Activated CD4-positive, CD25-positive, alpha-beta regulatory T cell treated with anti-CD3 and anti-CD28 coated beads, Interleukin-2, amount 50 U/mL, for 16 hours (primary cell): ENCODE measurements around the gene FRMD6.
A peak's percentile ranks its signal among the peaks of the same experiment; 100 is the strongest.
"Not testable (repeated sequence)": the region's sequence is repeated elsewhere in the genome, so short reads cannot be mapped to it uniquely, and the experiment has no call there.

ENCODE experiments used
- DNase-seq: peaks from one replicate; pipeline ENCODE4 v3.0.0-alpha.2; 2020; ENCODE audit warnings: low read depth, low spot score

FRMD6 gene

GRCh38 chr14:51628238-51628637 is 23.5 kb upstream of the FRMD6 start:
- DNase-seq = no peak

DNA sequence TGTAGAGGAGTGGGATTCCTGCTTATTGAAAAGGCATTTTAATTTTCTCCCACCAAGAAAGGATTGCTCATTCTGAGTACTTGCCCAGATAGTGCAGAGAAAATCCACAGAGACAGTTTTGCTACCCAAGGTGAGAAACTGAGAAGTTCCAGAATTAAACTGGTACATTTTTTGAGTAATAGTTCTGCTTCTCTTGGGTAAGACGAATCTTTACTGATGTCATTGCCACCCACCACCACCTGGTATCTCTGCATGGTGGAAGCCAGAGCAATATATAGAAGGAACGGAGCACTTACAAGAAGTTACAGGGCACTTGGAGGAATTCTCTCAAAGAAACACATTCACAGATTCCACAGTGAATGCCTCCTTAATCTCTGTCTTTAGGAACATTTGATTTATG is 20.7 kb upstream of the FRMD6 start:
- no peak for DNase-seq

DNA sequence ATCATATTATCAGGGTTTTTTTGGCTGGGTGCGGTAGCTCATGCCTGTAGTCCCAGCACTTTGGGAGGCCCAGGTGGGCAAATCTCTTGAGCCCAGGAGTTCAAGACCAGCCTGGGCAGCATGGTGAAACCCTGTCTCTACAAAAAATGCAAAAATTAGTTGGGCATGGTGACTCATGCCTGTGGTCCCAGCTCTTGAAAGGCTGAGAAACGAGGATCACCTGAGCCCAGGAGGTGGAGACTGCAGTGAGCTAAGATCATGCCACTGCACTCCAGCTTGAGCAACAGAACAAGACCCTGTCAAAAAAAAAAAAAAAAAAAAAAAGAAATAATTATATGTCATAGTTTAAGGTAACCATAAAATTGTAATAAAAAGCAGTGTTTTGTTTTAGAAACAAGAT is 18.4 kb upstream of the FRMD6 start:
- not testable (repeated sequence) for DNase-seq

GRCh38 chr14:51636109-51636508 is 15.6 kb upstream of the FRMD6 start:
- DNase-seq = no peak

- DNase-seq = no peak
Observed at GRCh38 chr14:51638071-51638944, 13.4 kb upstream of the FRMD6 start.

DNA sequence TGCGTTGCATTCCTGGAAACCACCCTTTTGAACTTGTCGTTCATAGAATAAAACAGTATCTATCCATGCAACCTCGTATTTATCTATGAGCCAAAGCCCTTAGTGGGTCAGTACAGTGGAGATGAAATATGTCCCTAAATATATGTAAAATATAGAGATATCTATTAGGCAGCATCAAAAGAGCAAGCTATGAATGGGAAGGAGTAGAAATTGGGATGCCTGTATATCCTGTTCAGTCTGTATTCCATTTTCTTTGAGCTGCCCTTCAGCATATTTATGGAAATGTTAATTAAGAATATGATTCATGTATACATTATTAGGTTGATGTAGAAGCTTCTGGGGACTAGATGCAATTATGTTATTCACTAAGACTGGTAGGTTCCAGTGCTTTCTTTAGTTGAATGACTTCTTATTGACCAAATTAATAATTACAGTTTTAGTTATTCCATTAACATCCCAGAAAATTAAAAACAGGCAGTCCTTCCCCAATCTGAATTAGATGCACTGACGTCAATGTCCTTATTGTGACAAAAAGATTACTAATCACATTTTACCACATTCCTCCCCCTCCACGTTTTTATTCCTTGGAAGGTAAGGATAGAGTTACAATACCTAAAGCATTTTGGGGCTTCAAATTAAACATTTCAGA is 11.9 kb upstream of the FRMD6 start:
- no peak for DNase-seq

- DNase-seq = no peak
Observed at GRCh38 chr14:51643140-51643539, 8.6 kb upstream of the FRMD6 start.

- DNase-seq = no peak
Observed at GRCh38 chr14:51644217-51644933, 7.3 kb upstream of the FRMD6 start.

DNA sequence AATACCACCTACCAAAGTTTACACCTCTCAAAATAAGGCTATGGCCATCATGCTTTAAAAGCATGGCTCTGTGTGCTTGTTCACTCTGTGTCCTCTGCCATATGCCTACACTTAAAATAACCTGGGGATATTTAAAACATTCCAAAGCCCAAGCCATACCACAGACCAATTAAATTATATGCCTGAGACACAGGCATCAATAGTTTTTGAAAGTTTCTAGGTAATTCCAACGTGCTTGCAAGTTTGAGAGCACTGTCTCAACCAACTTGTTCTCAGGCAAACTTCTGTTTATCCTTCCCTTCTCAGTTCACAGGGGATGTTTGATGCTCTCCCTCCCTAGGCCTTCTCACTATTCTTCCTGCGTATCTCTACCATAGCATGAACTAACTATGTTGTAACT is 3.4 kb upstream of the FRMD6 start:
- DNase-seq = no peak

DNA sequence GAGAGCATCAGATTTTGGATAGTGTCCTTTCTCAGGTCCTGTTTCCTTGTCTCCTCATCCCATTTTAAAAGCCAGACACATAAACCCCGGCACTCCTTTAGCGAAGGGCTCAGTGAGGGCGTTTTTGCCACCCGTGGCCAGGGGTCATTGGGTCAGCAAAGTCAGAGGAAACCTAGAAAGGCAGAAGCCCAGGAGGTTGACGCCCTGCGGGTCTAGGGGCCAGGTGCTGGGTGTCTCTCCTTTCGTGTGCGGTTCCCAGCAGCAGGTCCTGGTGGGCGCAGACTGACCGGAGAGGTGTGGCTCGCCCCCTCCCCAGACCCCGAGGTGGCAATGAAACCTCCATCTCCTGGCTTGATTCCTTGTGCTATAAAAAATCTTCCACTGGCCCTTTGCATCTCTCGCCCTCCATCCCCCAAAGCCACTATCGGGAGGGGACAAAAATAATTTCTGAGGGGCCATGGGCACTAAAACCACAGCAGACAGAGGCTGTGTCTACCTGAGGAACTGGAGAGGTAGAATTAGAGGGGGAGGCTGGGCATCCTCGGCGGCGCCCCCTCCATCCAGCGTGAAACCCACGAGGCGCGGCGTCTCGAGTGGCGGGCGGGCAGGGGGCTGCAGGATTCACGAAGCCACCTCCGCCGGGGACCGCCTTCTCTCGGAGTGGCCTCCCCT is 858 bp upstream of the FRMD6 start:
- no peak for DNase-seq

DNA sequence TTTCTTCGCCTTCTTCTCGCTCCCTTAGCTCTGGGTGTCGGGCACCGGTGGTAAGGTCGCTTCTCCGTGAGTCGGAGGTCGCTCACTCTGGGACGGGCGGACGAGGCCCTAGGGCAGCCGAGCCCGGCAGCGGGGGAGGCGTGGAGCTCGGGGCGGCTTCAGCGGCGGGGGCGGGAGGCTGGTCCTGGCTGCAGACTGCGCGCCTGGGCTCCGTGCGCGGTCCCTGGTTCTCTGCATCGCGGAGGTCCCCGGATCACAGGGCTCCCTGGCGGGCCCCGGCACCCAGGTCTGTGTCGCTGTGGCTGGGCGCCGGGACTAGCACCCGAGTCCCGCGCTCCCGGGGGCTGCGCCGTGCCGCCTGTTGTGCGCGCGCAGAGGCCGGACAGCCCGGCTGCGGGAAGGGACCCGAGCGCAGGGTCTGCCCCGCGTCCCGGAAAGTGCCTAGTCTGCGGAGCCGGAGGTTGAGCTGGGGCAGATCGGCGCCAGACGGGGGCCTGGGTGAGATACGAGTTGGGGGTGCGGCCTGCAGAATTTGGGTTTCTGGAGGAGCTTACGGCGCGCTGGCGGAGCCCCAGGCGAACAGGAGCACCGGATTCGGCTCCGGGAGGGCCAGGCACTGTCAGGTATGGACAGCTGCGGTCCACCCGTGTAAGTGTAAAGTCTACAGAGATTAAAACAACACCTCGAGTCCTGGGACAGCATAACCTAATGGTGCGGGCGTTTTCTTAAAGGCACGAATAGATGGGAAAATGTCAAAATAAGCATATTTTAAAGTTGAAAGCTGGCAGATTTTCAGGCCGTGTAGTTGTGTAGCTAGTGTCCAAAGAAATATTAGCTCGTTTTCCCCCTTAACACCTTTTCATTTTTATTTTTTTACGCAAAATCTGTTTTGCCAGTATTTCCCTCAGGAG is 713 bp downstream of the FRMD6 start:
- peak; percentile 1 for DNase-seq

DNA sequence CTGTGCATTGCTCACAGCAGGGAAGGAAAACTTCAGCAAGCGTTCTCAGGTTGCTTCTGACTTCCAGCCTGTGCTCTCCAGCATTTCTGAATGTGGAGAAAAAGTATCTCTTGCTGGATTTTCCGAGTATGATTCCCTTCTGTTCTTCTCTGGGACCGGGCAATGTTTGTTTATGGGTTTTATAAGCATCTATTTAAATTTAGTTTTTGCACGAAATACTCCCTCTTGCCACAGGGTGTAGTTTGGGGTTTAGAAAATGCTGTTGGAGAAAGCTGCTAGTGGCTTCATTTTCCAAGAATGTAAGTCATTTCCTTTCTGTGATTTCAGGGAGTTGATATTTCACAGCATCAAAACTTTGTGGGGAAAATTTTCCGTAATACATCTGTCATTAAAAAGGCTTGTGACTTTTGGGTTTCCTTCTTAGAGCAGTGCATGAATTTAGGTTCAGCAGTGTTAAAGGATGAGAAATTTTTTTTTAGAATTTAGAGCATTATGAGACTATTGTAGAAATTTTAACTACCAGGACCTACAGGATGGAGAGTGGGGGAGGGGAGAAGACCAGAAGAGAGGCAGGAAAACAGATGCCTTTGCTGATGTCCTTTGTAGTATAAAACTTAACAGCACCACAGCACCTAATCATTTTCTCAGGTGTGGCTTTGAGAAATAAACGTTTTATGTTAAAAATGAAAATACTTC is 1.5 kb downstream of the FRMD6 start:
- no peak for DNase-seq

- DNase-seq = no peak
Observed at GRCh38 chr14:51653775-51654532, 2.2 kb downstream of the FRMD6 start.

- DNase-seq = no peak
Observed at GRCh38 chr14:51654533-51654845, 2.8 kb downstream of the FRMD6 start.

GRCh38 chr14:51657762-51658161 is 6.1 kb downstream of the FRMD6 start:
- DNase-seq = no peak

DNA sequence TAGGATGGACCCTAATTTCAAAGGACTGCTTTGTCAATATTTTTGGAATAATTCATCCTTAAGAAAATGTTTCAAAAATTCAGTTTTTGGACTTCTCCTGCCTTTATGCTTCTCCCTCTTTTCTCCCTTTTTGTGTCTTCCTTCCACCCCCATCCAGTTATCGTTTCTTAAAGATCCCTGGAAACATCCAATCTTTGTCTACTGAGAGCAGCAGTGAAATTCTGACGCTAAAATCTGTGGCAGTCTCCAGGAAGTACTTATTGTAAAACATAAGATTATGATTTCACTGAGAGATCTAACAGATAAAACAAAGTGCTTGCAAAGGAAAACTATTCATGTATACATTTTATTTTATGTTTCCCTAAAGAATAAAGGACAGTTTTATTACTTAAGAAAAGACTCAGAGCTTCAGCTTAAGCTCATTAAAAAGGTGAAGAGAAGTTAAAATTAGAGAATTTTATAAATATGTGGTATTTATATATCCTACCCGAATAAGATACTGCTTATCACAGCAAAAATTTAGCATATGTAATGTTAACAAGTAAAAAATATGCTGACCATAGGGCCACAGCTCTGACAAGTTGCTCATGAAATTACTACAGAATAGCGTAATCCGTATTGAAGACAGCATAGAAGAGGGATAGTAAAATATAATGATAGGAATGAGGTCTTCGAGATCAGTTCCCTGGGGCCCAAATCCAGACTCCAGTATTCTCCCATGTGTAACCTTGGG is 6.9 kb downstream of the FRMD6 start:
- no peak for DNase-seq

- no peak for DNase-seq
Observed at GRCh38 chr14:51660741-51661140, 9.0 kb downstream of the FRMD6 start.

GRCh38 chr14:51661504-51661903 is 9.8 kb downstream of the FRMD6 start:
- no peak for DNase-seq

DNA sequence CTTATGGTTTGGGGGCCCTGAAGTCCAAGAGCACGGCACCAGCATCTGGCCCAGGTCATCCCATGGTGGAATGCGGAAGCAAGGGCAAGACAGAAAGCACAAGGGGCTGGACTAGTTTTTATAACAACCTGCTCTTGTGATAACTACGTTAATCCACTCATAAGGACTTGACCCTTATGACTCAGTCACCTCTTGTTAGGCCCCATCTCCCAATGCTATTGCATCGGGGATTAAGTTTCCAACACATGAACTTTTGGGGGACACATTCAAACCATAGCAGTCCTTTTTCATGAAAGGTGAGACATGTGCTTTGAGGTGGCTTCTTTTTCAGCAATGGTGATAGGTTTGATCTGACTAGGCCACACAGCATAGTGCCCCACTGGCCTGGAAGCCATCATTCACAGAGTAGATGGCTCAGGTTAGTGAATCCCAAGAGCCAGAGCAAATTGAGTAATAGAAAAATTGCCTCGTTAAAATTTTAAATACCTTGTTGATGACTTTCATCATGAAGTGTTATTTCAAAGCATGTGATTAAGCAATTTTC is 12.1 kb downstream of the FRMD6 start:
- DNase-seq = no peak
